ENCODE results near the gene CACNA1I.

- no peak for TF ChIP-seq CTCF (IDR thresholded peaks at IDR 0.05; ENCODE audit: low read depth, low read length)
- TF ChIP-seq POLR2A (IDR thresholded peaks at IDR 0.05; ENCODE audit: extremely low read depth, insufficient read length) = no peak
- TF ChIP-seq MYC (IDR thresholded peaks at IDR 0.05; ENCODE audit: low read depth, low read length) = no peak
- TF ChIP-seq MAX (IDR thresholded peaks at IDR 0.05; ENCODE audit: low read depth, low read length) = no peak
Observed at GRCh38 chr22:39690881-39691605, 120.5 kb downstream of the CACNA1I start.
